A549 (cell line): ENCODE measurements around the gene ELP5. TPM values are rescaled to one million over a fixed set of nuclear protein-coding genes. Genes with fewer than 3 reads are reported as not detected.
A peak's percentile ranks its signal among the peaks of the same experiment; 100 is the strongest.

Experiments used
- ATAC-seq, 2 experiments: fragments of 200-7000 bp in 1 of 2; fragments of >200 bp in 1 of 2; cut with Nextera tagmentation in 1 of 2; cut with Tn5 transposase in 1 of 2; 3 replicates each; pipeline versions ENCODE4 v1.8.0 to v1.9.1; 2018 to 2020; ENCODE audit warnings: mild to moderate bottlenecking in 1 of 2, moderate library complexity in 1 of 2
- CTCF ChIA-PET: fragments of 300-600 bp; sonication (Branson Sonifier 250); formaldehyde crosslinking; extraction: SDS; loops from one replicate; lab custom pipeline; 2021; ENCODE audit warnings: antibody characterized with exemption, inconsistent platforms; lab: Yijun Ruan, JAX
- POLR2A ChIA-PET: fragments of 350-600 bp; formaldehyde crosslinking; extraction: SDS; loops from one replicate; lab custom pipeline; 2021; ENCODE audit warnings: antibody characterized with exemption, inconsistent platforms; lab: Yijun Ruan, JAX
- DNase-seq, 2 experiments: peaks; one replicate each; pipeline versions ENCODE4 v3.0.0 to v3.0.0-alpha.2; 2011 to 2016; ENCODE audit warnings: low read depth in 1 of 2, low spot score in 1 of 2
- FAIRE-seq: peaks from 2 replicates; lab custom pipeline; 2011; peaks lifted over from hg19 to GRCh38; lab: Jason Lieb, UNC
- H3K27ac ChIP-seq, 2 experiments: fragments of >200 bp; sonication (Bioruptor Twin); formaldehyde crosslinking; 3 replicates each; pipeline ENCODE4 v1.5.1; 2016 to 2017
- H3K4me1 ChIP-seq: fragments of >200 bp; sonication (Bioruptor Twin); formaldehyde crosslinking; 3 replicates; pipeline ENCODE4 v1.6.1; 2016
- H3K4me2 ChIP-seq: fragments of >200 bp; sonication (Bioruptor Twin); formaldehyde crosslinking; 3 replicates; pipeline ENCODE4 v1.6.1; 2016
- H3K4me3 ChIP-seq: fragments of >200 bp; sonication (Bioruptor Twin); formaldehyde crosslinking; 3 replicates; pipeline ENCODE4 v1.5.1; 2016
- H3K9me3 ChIP-seq: fragments of >200 bp; sonication (Bioruptor Twin); formaldehyde crosslinking; 3 replicates; pipeline ENCODE4 v1.6.1; 2016
- BHLHE40 ChIP-seq: IDR thresholded peaks from 2 replicates; pipeline ENCODE4 v1.6.1; 2012; ENCODE audit warnings: low read depth, low read length, inconsistent platforms
- CHD2 ChIP-seq: fragments of 150-350 bp; IDR thresholded peaks from 2 replicates; pipeline ENCODE4 v1.6.1; 2014; ENCODE audit warnings: low read length; ENCODE audit not compliant: partially characterized antibody
- CHD4 ChIP-seq: fragments of 200-600 bp; sonication (generic); IDR thresholded peaks from 2 replicates; pipeline ENCODE4 v1.6.1; 2016; ENCODE audit warnings: antibody characterized with exemption, mild to moderate bottlenecking, borderline replicate concordance
- E2F6 ChIP-seq: IDR thresholded peaks from 2 replicates; pipeline ENCODE4 v1.6.1; 2012; ENCODE audit warnings: low read depth, borderline replicate concordance
- EHMT2 ChIP-seq: fragments of 200-600 bp; sonication (generic); IDR thresholded peaks from 2 replicates; pipeline ENCODE4 v1.6.1; 2016; ENCODE audit warnings: antibody characterized with exemption, low read depth, mild to moderate bottlenecking, moderate library complexity
- EP300 ChIP-seq, 2 experiments: fragments of >200 bp; sonication (Bioruptor Twin); formaldehyde crosslinking; IDR thresholded peaks; 2 replicates in 1 of 2; 3 replicates in 1 of 2; pipeline ENCODE4 v1.6.1; 2016 to 2017
- ESRRA ChIP-seq: fragments of 150-350 bp; IDR thresholded peaks from 2 replicates; pipeline ENCODE4 v1.6.1; 2014; ENCODE audit warnings: mild to moderate bottlenecking, low read length, borderline replicate concordance
- FOSL2 ChIP-seq, 2 experiments: fragments of 450-650 bp in 1 of 2; fragments of >200 bp in 1 of 2; sonication (Bioruptor Twin) in 1 of 2; formaldehyde crosslinking; IDR thresholded peaks; 2 replicates each; pipeline versions ENCODE4 v1.5.0 to v1.6.1; 2016 to 2020; ENCODE audit warnings: mild to moderate bottlenecking in 1 of 2, moderate library complexity in 1 of 2
- HDAC2 ChIP-seq: fragments of 200-600 bp; sonication (generic); IDR thresholded peaks from 2 replicates; pipeline ENCODE4 v1.6.1; 2016
- HEYL ChIP-seq: fragments of 250-450 bp; sonication (Bioruptor Pico); IDR thresholded peaks from 2 replicates; pipeline ENCODE4 v1.8.0; 2021; ENCODE audit warnings: mild to moderate bottlenecking, moderate library complexity
- JUN ChIP-seq, 2 experiments: fragments of >200 bp; sonication (Bioruptor Twin); formaldehyde crosslinking; IDR thresholded peaks; 2 replicates in 1 of 2; 3 replicates in 1 of 2; pipeline ENCODE4 v1.6.1; 2016 to 2017
- NR3C1 ChIP-seq: fragments of >200 bp; sonication (Bioruptor Twin); formaldehyde crosslinking; IDR thresholded peaks from 3 replicates; pipeline ENCODE4 v1.6.1; 2017
- PBX3 ChIP-seq: IDR thresholded peaks from 2 replicates; pipeline ENCODE4 v1.6.1; 2012
- POLR2A ChIP-seq: IDR thresholded peaks from 2 replicates; pipeline ENCODE4 v1.6.1; 2012; ENCODE audit warnings: mild to moderate bottlenecking, low read length
- POLR2AphosphoS2 ChIP-seq: conservative IDR thresholded peaks from 2 replicates; pipeline ENCODE4 v1.6.1; 2012; ENCODE audit warnings: low read length, improper control_type of control experiment, inconsistent platforms
- RAD21 ChIP-seq, 2 experiments: fragments of >200 bp in 1 of 2; sonication (Bioruptor Twin) in 1 of 2; formaldehyde crosslinking in 1 of 2; IDR thresholded peaks in 1 of 2; conservative IDR thresholded peaks in 1 of 2; 2 replicates in 1 of 2; 3 replicates in 1 of 2; pipeline ENCODE4 v1.6.1; 2012 to 2018; ENCODE audit warnings: inconsistent platforms in 1 of 2
- RCOR1 ChIP-seq: fragments of 150-350 bp; IDR thresholded peaks from 2 replicates; pipeline ENCODE4 v1.6.1; 2014; ENCODE audit warnings: antibody characterized with exemption, low read length, low read depth
- REST ChIP-seq: fragments of 200-600 bp; sonication (generic); IDR thresholded peaks from 2 replicates; pipeline ENCODE4 v1.6.1; 2016; ENCODE audit warnings: antibody characterized with exemption, mild to moderate bottlenecking, moderate library complexity
- RFX5 ChIP-seq: fragments of 450-650 bp; IDR thresholded peaks from 2 replicates; pipeline ENCODE4 v1.7.1; 2014; ENCODE audit warnings: antibody characterized with exemption, mild to moderate bottlenecking, moderate library complexity
- SREBF2 ChIP-seq: fragments of 450-650 bp; IDR thresholded peaks from 2 replicates; pipeline ENCODE4 v1.6.1; 2014; ENCODE audit warnings: mild to moderate bottlenecking, moderate library complexity
- TP53 ChIP-seq: fragments of 250-450 bp; sonication (Bioruptor Pico); IDR thresholded peaks from 2 replicates; pipeline ENCODE4 v1.5.0; 2021; ENCODE audit warnings: mild to moderate bottlenecking, moderate library complexity
- ZC3H11A ChIP-seq: fragments of 450-650 bp; IDR thresholded peaks from 2 replicates; pipeline ENCODE4 v1.6.1; 2014; ENCODE audit warnings: antibody characterized with exemption, mild to moderate bottlenecking
- ZNF302 ChIP-seq: fragments of 250-450 bp; sonication (Bioruptor Pico); IDR thresholded peaks from 2 replicates; pipeline ENCODE4 v1.9.0; 2021; ENCODE audit warnings: inconsistent platforms, mild to moderate bottlenecking, moderate library complexity
- ZSCAN20 ChIP-seq: fragments of 250-450 bp; sonication (Bioruptor Pico); IDR thresholded peaks from 2 replicates; pipeline ENCODE4 v1.8.0; 2022; ENCODE audit warnings: mild to moderate bottlenecking, moderate library complexity
- WGBS: methylation state at CpG from one replicate; pipeline ENCODE4 v1.1.6; 2017; ENCODE audit errors: missing lambda C conversion rate; 5-methylcytosine and 5-hydroxymethylcytosine counted together
- polyA plus RNA-seq, 4 experiments: library from polyadenylated mRNA; depleted of rRNA in 3 of 4; stranded (reverse); fragments of >200 nt; fragmentation: RNase III in 1 of 4; extraction: RNeasy Plus Mini Kit Qiagen cat#74134 plus additional on column Dnase treatment in 1 of 4; gene quantifications; 2 replicates in 3 of 4; 3 replicates in 1 of 4; pipeline ENCODE4 v1.2.3, GENCODE V29; 2011 to 2017

ELP5 gene
- polyA plus RNA-seq, 2 of the 4 experiments (the other 2 are of a cell fraction), result 92.1 to 133 TPM

- no peak for ATAC-seq
- H3K4me1 ChIP-seq, result peaks cover 30% of the 10 kb centered on the region
- DNase-seq, result no peak
- no peak overlapping the region for H3K4me3 ChIP-seq
- no peak for FAIRE-seq
- no peak overlapping the region for H3K4me2 ChIP-seq
- no peak for TF ChIP-seq E2F6
- TF ChIP-seq RCOR1, result no peak
- no peak for TF ChIP-seq CHD4
- no peak for TF ChIP-seq HEYL (CRISPR knock-in tag)
- no peak for TF ChIP-seq BHLHE40
- peak; percentile 67; the same call in 1 of the 2 replicates for TF ChIP-seq POLR2AphosphoS2
- TF ChIP-seq FOSL2 (IDR thresholded peaks at IDR 0.05), result no peak
- no peak for TF ChIP-seq FOSL2 (CRISPR knock-in tag; IDR thresholded peaks at IDR 0.05)
- TF ChIP-seq PBX3, result no peak; the same call in 1 of the 2 replicates
- TF ChIP-seq POLR2A, result 0 out of 2 replicates have a peak, but pooled peaks have one; percentile 4
- no peak for TF ChIP-seq CHD2
- no peak for TF ChIP-seq TP53 (CRISPR knock-in tag)
- no peak for TF ChIP-seq ZNF302 (CRISPR knock-in tag)
- TF ChIP-seq JUN (IDR thresholded peaks at IDR 0.05), result peak; percentile 19 to 37; a peak in 2 of 5 replicates
- no peak for TF ChIP-seq EHMT2
- TF ChIP-seq ZC3H11A, result no peak
- no peak for TF ChIP-seq REST
- TF ChIP-seq ESRRA, result no peak
- TF ChIP-seq, all 56 proteins: peak for 3
- Histone ChIP-seq H3K27ac (no peak overlapping the region), H3K9me3 (no peaks in the 10 kb centered on the region)
- POLR2A ChIA-PET, result interaction anchor here (0.8 to 0.9 kb wide), 2 partner anchors 12 to 16 kb away, joined by 3 read pairs; partner anchors contain the start of gene DVL2
- CTCF ChIA-PET, result interaction anchor here (1.0 to 10.0 kb wide), 8 partner anchors 15 to 177 kb away, joined by 3 to 169 read pairs (median 6); partner anchors contain the start of genes DVL2, GABARAP and PHF23
- WGBS, result 88% methylated on average over 15 of the region's 15 CpGs
Observed at GRCh38 chr17:7222093-7222971, 29.7 kb upstream of the ELP5 start.

GRCh38 chr17:7222972-7223292 lies 29.1 kb upstream of the ELP5 start:
- no peak overlapping the region for H3K4me3 ChIP-seq
- ChIA-PET CTCF (interaction anchor here (0.6 to 10.0 kb wide), 5 partner anchors 8 to 177 kb away, joined by 3 to 169 read pairs (median 15); partner anchors contain the start of genes DVL2, GABARAP and PHF23), POLR2A (interaction anchor here (0.8 to 1.8 kb wide), 3 partner anchors 8 to 17 kb away, joined by 3 read pairs; partner anchors contain the start of genes DVL2 and PHF23)
- H3K4me1 ChIP-seq, result peaks cover 26% of the 10 kb centered on the region
- no peak for DNase-seq
- no peak overlapping the region for H3K27ac ChIP-seq
- no peak overlapping the region for H3K4me2 ChIP-seq
- no peak for FAIRE-seq
- no peak for ATAC-seq
- 87% methylated on average over 7 of the region's 7 CpGs for WGBS
- H3K9me3 ChIP-seq, result no peaks in the 10 kb centered on the region
- TF ChIP-seq JUN (IDR thresholded peaks at IDR 0.05), result 0 out of 5 replicates have a peak, but pooled peaks of 1 of the 2 experiments have one; percentile 1
- TF ChIP-seq NR3C1, result no peak
- peak; percentile 11; the same call in 1 of the 2 replicates for TF ChIP-seq POLR2A
- no peak for TF ChIP-seq RAD21 (conservative IDR thresholded peaks at IDR 0.05 in 1 of 2, IDR thresholded peaks at IDR 0.05 in 1 of 2)
- peak; percentile 47; the same call in 1 of the 2 replicates for TF ChIP-seq PBX3
- no peak for TF ChIP-seq REST
- no peak for TF ChIP-seq RCOR1
- TF ChIP-seq POLR2AphosphoS2, result no peak
- TF ChIP-seq EP300 (IDR thresholded peaks at IDR 0.05), result no peak
- TF ChIP-seq RFX5, result no peak
- no peak for TF ChIP-seq SREBF2
- no peak for TF ChIP-seq ZSCAN20 (CRISPR knock-in tag)
- no peak for TF ChIP-seq FOSL2 (IDR thresholded peaks at IDR 0.05)
- TF ChIP-seq FOSL2 (CRISPR knock-in tag; IDR thresholded peaks at IDR 0.05), result no peak
- TF ChIP-seq HDAC2, result no peak
- no peak for TF ChIP-seq CHD4
